ENCODE results near the gene ADAMTS2.

DNA sequence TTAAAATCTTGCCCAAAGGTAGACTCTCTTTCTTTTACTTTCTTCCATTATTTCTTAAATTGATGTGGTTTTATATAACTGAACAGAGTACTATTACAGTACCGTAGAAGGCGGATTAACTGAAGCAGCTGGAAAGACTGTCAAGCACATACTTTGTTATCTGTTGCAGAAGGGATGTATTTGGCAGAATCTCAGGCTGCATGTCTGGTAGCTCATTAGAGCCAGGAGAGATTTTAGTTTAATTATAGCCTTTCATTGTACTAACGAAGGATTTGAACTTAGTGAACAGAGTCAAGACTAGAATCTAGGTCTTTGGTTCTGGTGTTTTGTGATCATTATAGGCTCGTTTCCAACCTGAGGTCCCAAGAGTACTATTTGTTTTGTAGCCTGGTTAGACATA lies 264.5 kb downstream of the ADAMTS2 start:
- TF ChIP-seq, protein P1, sequence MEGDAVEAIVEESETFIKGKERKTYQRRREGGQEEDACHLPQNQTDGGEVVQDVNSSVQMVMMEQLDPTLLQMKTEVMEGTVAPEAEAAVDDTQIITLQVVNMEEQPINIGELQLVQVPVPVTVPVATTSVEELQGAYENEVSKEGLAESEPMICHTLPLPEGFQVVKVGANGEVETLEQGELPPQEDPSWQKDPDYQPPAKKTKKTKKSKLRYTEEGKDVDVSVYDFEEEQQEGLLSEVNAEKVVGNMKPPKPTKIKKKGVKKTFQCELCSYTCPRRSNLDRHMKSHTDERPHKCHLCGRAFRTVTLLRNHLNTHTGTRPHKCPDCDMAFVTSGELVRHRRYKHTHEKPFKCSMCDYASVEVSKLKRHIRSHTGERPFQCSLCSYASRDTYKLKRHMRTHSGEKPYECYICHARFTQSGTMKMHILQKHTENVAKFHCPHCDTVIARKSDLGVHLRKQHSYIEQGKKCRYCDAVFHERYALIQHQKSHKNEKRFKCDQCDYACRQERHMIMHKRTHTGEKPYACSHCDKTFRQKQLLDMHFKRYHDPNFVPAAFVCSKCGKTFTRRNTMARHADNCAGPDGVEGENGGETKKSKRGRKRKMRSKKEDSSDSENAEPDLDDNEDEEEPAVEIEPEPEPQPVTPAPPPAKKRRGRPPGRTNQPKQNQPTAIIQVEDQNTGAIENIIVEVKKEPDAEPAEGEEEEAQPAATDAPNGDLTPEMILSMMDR (IDR thresholded peaks at IDR 0.05; ENCODE audit: insufficient read depth, low read length, poor library complexity, severe bottlenecking), result no peak
- no peak for TF ChIP-seq EZH2phosphoT487 (conservative IDR thresholded peaks at IDR 0.05; ENCODE audit: low read length)
